ENCODE data around the gene SIAH2. TPM values are rescaled to one million over a fixed set of nuclear protein-coding genes. Genes with fewer than 3 reads are reported as not detected.
"Not testable (repeated sequence)": the region's sequence is repeated elsewhere in the genome, so short reads cannot be mapped to it uniquely, and the experiment has no call there.

SIAH2 gene
- polyA plus RNA-seq, 1 experiment = 34.2 TPM

DNA sequence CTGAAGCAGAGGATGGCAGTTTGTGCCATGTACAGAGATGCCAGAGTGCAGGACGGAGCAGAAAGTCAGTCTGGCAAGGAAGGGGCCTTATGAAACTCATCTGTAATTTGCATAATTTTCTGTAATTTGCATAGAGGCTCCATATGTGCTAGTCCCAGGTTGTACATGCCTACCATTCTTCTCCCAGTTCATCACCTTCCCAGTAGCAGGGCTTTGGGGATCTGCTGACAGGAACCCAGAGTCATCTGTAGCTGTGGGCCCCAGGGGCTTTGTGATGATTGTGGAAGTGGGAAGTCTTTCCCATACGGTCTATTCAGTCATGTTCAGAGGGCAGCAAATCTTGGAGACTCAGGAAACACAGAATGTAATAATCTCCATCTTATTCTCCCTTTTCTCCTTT lies 42.4 kb upstream of the SIAH2 start:
- DNase-seq (ENCODE audit: low read depth) = no peak
- CTCF ChIA-PET = interaction anchor here (0.9 to 1.2 kb wide), 2 partner anchors 17 to 84 kb away, joined by 3 to 4 read pairs; no protein-coding TSS in a partner anchor
- TF ChIP-seq CTCF (IDR thresholded peaks at IDR 0.05; ENCODE audit: insufficient read depth, low read depth, low read length) = no peak
- no peaks in the 10 kb centered on the region for H3K36me3 ChIP-seq (ENCODE audit: control insufficient read depth, insufficient read depth, low read length)
- no peak overlapping the region for H3K4me3 ChIP-seq (ENCODE audit: low read depth, low read length)
- POLR2A ChIA-PET = no interaction called here
- H3K27me3 ChIP-seq (ENCODE audit: control insufficient read depth, insufficient read depth, low read length) = peaks cover 5% of the 10 kb centered on the region; the same call in 1 of the 2 replicates

GRCh38 chr3:150803440-150803985 lies 40.5 kb upstream of the SIAH2 start:
- POLR2A ChIA-PET = no interaction called here
- TF ChIP-seq CTCF (IDR thresholded peaks at IDR 0.05; ENCODE audit: insufficient read depth, low read depth, low read length) = no peak
- Histone ChIP-seq H3K36me3 (ENCODE audit: control insufficient read depth, insufficient read depth, low read length) (no peaks in the 10 kb centered on the region), H3K27me3 (ENCODE audit: control insufficient read depth, insufficient read depth, low read length) (peaks cover 5% of the 10 kb centered on the region; the same call in 1 of the 2 replicates), H3K4me3 (ENCODE audit: low read depth, low read length) (no peak overlapping the region)
- DNase-seq (ENCODE audit: low read depth) = no peak
- CTCF ChIA-PET = interaction anchor here (0.7 to 1.4 kb wide), 2 partner anchors 11 to 16 kb away, joined by 3 read pairs; no protein-coding TSS in a partner anchor

DNA sequence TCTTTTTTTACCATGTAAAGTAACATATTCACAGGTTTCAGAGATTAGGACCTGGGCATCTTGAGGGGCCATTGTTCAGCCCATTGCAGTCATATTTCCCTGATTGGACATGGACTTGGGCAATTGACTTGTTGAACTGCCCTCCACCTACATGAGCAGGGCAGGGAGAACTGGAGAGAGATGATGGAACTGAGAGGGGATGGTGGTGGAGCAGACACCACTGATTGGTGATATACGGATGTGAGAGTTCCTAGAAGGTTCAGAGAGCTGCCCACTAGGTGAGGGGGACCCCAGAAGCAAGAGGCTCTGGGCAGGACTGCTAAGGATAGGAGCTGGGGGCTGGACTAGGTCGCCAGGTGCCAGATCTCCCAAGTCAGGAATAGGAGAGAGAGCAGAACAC lies 37.8 kb upstream of the SIAH2 start:
- POLR2A ChIA-PET = no interaction called here
- TF ChIP-seq CTCF (IDR thresholded peaks at IDR 0.05; ENCODE audit: insufficient read depth, low read depth, low read length) = no peak
- peaks cover 6% of the 10 kb centered on the region; the same call in 1 of the 2 replicates for H3K27me3 ChIP-seq (ENCODE audit: control insufficient read depth, insufficient read depth, low read length)
- H3K36me3 ChIP-seq (ENCODE audit: control insufficient read depth, insufficient read depth, low read length) = no peaks in the 10 kb centered on the region
- DNase-seq (ENCODE audit: low read depth) = no peak
- CTCF ChIA-PET = interaction anchor here (3.5 kb wide), 1 partner anchor 13 kb away, joined by 13 read pairs; no protein-coding TSS in a partner anchor
- no peak overlapping the region for H3K4me3 ChIP-seq (ENCODE audit: low read depth, low read length)

DNA sequence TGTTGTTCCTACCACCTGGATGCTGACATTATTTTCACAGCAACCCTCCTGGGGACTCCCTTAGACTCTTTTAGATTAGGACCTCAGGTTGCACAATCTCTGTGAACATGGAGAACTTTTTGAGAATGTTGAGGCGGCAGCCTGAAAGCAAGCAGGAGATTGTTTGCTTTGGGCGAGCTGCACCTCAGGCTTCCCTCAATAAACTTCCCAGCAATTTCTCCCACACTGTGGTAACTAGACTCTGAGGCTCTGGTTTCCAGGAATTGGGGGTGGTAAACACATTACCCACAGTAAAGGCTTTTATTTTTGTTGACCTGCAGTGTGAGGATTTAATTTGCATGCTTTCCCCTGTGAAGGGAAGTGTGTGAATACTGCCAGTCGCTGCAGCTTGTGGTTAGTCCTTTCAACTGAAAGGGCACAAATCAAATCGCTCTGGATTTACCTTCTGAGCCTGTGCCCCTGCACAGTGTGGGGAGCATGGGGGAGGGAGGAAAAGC lies 35.2 kb upstream of the SIAH2 start:
- ChIA-PET POLR2A (no interaction called here), CTCF (interaction anchor here (0.8 to 1.0 kb wide), 2 partner anchors 10 to 67 kb away, joined by 3 read pairs; no protein-coding TSS in a partner anchor)
- H3K27me3 ChIP-seq (ENCODE audit: control insufficient read depth, insufficient read depth, low read length) = 0 out of 2 replicates have a peak, but pooled peaks cover 1% of the 10 kb centered on the region
- no peaks in the 10 kb centered on the region for H3K36me3 ChIP-seq (ENCODE audit: control insufficient read depth, insufficient read depth, low read length)
- no peak overlapping the region for H3K4me3 ChIP-seq (ENCODE audit: low read depth, low read length)
- no peak for DNase-seq (ENCODE audit: low read depth)
- no peak for TF ChIP-seq CTCF (IDR thresholded peaks at IDR 0.05; ENCODE audit: insufficient read depth, low read depth, low read length)

GRCh38 chr3:150797155-150797554 lies 34.2 kb upstream of the SIAH2 start:
- Histone ChIP-seq H3K27me3 (ENCODE audit: control insufficient read depth, insufficient read depth, low read length) (peaks cover 1% of the 10 kb centered on the region; the same call in 1 of the 2 replicates), H3K4me3 (ENCODE audit: low read depth, low read length) (no peak overlapping the region), H3K36me3 (ENCODE audit: control insufficient read depth, insufficient read depth, low read length) (no peaks in the 10 kb centered on the region)
- CTCF ChIA-PET = no interaction called here
- POLR2A ChIA-PET = no interaction called here
- no peak for TF ChIP-seq CTCF (IDR thresholded peaks at IDR 0.05; ENCODE audit: insufficient read depth, low read depth, low read length)
- no peak for DNase-seq (ENCODE audit: low read depth)

DNA sequence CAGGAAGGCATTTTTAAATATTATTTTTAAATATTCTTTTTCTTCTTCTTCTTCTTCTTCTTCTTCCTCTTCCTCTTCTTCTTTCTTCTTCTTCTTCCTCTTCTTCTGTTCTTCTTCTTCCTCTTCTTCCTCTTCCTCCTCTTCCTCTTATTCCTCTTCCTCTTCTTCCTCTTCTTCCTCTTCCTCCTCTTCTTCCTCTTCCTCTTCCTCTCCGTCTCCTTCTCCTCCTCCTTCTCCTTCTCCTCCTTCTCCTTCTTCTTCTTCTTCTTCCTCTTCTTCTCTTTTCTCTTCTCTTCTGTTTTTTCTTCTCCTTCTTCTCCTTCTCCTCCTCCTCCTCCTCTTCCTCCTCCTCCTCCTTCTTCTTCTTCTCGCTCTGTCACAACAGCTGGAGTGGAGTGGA lies 33.6 kb upstream of the SIAH2 start:
- POLR2A ChIA-PET; CTCF ChIA-PET; DNase-seq (ENCODE audit: low read depth); H3K4me3 ChIP-seq (ENCODE audit: low read depth, low read length); H3K27me3 ChIP-seq (ENCODE audit: control insufficient read depth, insufficient read depth, low read length); H3K36me3 ChIP-seq (ENCODE audit: control insufficient read depth, insufficient read depth, low read length): not testable (repeated sequence)

Data from BJ (cell line).